RWPE1 (cell line): ENCODE measurements around the gene AQP3.

Source experiments
- CTCF ChIA-PET: fragments of 350-600 bp; sonication (Branson Sonifier 250); formaldehyde crosslinking; extraction: SDS; loops from one replicate; lab custom pipeline; 2021; lab: Yijun Ruan, JAX
- POLR2A ChIA-PET: fragments of 400-600 bp; formaldehyde crosslinking; extraction: SDS; loops from one replicate; lab custom pipeline; 2020; ENCODE audit warnings: antibody characterized with exemption; ENCODE audit not compliant: low non-redundant PET; lab: Yijun Ruan, JAX
- DNase-seq: peaks from one replicate; pipeline ENCODE4 v3.0.0; 2012; ENCODE audit warnings: low spot score
- H3K27ac ChIP-seq: fragments of 450-650 bp; 2 replicates; pipeline ENCODE4 v1.5.1; 2017
- TF ChIP-seq, protein P1 (sequence below): fragments of 450-650 bp; conservative IDR thresholded peaks from 2 replicates; pipeline ENCODE4 v1.5.1; 2017; ENCODE audit warnings: low read depth, mild to moderate bottlenecking

Gene AQP3

DNA sequence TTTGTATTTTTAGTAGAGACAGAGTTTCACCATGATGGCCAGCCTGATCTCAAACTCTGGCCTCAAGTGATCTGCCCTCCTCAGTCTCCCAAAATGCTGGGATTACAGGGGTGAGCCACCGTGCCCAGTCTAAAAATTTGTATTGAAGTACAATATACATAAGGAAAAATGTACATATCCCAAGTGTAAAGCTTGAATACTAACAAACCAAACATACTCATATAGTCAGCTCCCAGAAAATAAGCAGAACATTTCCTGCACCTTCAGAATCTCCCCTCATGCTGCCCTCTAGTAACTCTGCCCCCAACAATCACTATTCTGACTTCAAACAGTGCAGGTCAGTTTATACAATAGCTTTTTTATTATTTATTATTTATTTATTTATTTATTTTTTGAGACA, 28.0 kb upstream of the AQP3 start:
- H3K27ac ChIP-seq: no peak overlapping the region
- CTCF ChIA-PET: no interaction called here
- TF ChIP-seq, protein P1, sequence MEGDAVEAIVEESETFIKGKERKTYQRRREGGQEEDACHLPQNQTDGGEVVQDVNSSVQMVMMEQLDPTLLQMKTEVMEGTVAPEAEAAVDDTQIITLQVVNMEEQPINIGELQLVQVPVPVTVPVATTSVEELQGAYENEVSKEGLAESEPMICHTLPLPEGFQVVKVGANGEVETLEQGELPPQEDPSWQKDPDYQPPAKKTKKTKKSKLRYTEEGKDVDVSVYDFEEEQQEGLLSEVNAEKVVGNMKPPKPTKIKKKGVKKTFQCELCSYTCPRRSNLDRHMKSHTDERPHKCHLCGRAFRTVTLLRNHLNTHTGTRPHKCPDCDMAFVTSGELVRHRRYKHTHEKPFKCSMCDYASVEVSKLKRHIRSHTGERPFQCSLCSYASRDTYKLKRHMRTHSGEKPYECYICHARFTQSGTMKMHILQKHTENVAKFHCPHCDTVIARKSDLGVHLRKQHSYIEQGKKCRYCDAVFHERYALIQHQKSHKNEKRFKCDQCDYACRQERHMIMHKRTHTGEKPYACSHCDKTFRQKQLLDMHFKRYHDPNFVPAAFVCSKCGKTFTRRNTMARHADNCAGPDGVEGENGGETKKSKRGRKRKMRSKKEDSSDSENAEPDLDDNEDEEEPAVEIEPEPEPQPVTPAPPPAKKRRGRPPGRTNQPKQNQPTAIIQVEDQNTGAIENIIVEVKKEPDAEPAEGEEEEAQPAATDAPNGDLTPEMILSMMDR: no peak
- POLR2A ChIA-PET: no interaction called here
- DNase-seq: no peak

DNA sequence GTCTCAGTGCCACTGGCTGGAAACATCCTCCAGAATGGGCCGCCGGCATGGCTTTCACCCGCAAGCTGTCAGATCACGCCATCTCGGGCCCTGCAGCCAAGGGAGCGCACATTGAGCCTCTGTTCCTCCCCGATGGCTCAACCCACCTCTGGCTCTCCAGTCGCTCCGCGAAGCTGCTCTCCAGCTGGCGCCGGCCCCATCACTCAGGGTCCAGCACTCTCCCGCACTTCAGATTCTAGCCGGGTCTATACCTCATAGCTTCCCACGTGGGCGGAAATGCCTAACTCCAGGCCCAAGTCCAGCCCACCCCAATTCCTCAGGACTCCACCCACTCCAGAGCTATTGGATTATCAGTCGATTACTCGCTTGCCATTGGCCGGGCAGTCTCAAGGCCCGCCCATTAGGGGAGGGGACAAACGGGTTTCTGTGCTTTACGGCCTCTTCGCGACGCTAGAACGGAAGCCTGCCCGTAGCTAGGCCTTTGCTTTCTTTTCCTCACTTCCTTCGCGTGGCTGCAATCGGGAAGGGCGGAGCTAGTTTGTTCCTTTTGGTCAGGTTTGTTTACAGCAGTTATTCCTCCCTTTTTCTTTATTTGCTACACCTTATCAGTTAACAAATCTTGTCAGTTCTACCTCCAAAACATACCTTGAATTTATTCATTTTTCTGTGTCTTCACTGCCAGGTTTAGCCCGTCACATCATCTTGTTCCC, 26.4 kb upstream of the AQP3 start, which contains the start of gene NOL6:
NOL6 (minus strand) TSS at position 282 of the 710 bp plus-strand sequence; CDS start at position 200, 82 bp downstream.
- TF ChIP-seq, protein P1: no peak
- H3K27ac ChIP-seq: peak within 1 kb of the TSS; percentile 66
- POLR2A ChIA-PET: interaction anchor here (0.5 to 1.1 kb wide), 3 partner anchors 14 to 188 kb away, joined by 3 to 4 read pairs (median 4); partner anchors contain the start of gene ANKRD18B
- CTCF ChIA-PET: interaction anchor here (0.6 to 1.5 kb wide), 4 partner anchors 21 to 99 kb away, joined by 3 to 4 read pairs (median 3); no protein-coding TSS in a partner anchor
- DNase-seq: peak; percentile 99

DNA sequence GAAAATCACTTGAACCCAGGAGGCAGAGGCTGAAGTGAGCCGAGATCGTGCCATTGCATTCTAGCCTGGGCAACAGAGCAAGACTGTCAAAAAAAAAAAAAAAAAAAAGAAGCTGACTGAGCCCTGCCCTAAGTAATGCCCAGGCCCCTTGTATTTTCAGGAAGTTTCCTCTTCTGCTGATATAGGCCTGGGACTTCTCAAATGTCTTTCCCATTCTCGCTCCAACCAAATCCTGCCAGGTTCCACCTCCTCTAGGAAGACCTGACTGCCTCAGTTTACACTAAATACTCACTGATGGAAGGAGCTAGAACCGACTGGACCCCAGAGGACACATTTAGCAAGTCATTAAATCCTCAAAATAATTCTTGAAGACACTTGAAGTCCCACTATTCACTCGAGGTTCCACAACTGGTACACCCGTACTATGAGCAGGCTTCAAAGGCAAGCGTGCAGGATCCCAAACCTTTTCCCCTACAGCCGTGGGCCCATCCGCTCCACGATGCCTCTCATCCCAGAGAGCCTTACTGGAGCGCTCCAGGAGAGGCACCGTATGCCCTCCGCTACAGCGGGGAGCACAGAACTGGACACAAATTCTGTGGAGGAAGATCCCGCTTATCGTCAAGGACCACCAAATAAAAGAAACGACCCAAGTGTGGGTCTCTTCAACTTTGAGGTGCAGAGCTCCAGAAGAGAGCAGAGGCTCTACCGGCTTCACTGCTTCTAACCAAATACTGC, 25.7 kb upstream of the AQP3 start:
- ChIA-PET POLR2A (interaction anchor here (0.5 to 0.6 kb wide), 2 partner anchors 188 to 855 kb away, joined by 3 to 4 read pairs; no protein-coding TSS in a partner anchor), CTCF (interaction anchor here (0.5 to 1.5 kb wide), 5 partner anchors 20 to 98 kb away, joined by 3 to 6 read pairs (median 4); no protein-coding TSS in a partner anchor)
- peak overlapping the region; percentile 66 for H3K27ac ChIP-seq
- no peak for DNase-seq
- TF ChIP-seq, protein P1: no peak

DNA sequence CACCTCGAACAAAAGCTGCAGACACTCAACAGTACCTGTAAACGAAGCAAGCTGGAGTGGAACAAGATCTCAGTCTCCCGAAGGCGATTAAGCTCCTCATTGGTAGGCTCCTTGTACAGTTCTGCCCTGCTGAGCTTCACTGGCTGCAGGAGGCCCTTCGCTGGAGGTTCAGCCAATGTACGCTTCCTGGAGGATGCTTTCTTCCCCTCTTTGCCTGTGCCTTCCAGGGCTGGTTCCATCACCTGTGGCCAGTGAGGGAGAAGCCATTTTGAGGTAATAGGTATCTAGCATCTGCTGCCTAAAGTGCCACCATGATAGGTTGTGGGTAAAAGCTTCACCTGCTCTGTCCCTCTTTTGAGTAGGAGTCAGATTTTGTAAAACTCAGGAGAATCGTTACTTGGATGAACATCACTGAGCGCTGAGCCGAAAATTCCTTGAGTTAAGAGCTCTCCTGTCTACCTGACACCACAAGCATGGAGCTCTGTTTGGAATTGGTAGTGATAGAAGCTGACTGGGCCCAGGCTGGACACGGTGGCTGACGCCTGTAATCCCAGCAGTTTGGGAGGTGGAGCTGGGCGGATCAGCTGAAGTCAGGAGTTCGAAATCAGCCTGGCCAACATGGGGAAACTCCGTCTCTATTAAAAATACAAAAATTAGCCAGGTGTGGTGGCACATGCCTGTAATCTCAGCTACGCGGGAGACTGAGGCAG, 24.9 kb upstream of the AQP3 start:
- POLR2A ChIA-PET: no interaction called here

DNA sequence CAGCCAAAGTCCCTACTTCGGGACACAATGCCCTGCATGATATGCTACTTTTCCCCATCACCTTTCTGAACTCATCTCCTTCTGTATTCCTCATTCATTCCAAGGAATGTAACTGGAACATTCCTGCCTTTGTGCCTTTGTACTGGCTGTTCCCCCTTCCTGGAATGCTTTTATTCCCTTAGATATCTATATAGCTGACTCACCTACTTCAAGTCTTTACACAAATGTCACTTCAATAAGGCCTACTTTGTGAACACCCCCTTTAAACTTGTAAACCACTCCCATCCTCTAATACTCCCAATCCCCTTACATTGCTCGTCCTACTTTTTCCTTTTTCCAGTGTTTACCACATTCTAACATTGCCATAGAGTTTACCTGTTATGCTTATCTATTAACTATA, 24.0 kb upstream of the AQP3 start:
- POLR2A ChIA-PET: no interaction called here
- no peak for DNase-seq
- TF ChIP-seq, protein P1: no peak
- CTCF ChIA-PET: no interaction called here
- H3K27ac ChIP-seq: no peak overlapping the region

More for the DNA sequence above, 24.9 kb upstream of the AQP3 start:
- H3K27ac ChIP-seq: peak overlapping the region; percentile 2; the same call in 1 of the 2 replicates
- DNase-seq: no peak
- CTCF ChIA-PET: interaction anchor here (0.5 to 1.1 kb wide), 6 partner anchors 11 to 141 kb away, joined by 3 to 8 read pairs (median 5); no protein-coding TSS in a partner anchor
- TF ChIP-seq, protein P1: no peak
